Fibroblast of upper back skin (primary cell): ENCODE results near the gene HSF2.

Experiments used
- DNase-seq: peaks from one replicate; pipeline ENCODE4 v3.0.0-alpha.2; 2013

HSF2 gene

GRCh38 chr6:122400121-122400450 is 634 bp downstream of the HSF2 start:
- no peak for DNase-seq

- no peak for DNase-seq
These were observed 1.1 kb downstream of the HSF2 start for GRCh38 chr6:122400462-122401089.

- DNase-seq = no peak
These were observed 1.7 kb downstream of the HSF2 start for GRCh38 chr6:122401104-122401503.

GRCh38 chr6:122404444-122404843 is 5.0 kb downstream of the HSF2 start:
- DNase-seq = no peak

- DNase-seq = no peak
These were observed 6.0 kb downstream of the HSF2 start for GRCh38 chr6:122405417-122405816.

GRCh38 chr6:122406187-122406586 is 6.7 kb downstream of the HSF2 start:
- DNase-seq = no peak

- no peak for DNase-seq
These were observed 8.3 kb downstream of the HSF2 start for GRCh38 chr6:122407712-122408111.

- DNase-seq = no peak
These were observed 8.8 kb downstream of the HSF2 start for GRCh38 chr6:122408240-122408639.

- no peak for DNase-seq
These were observed 9.4 kb downstream of the HSF2 start for GRCh38 chr6:122408702-122409458.

- DNase-seq = no peak
These were observed 12.5 kb downstream of the HSF2 start for GRCh38 chr6:122412001-122412400.

GRCh38 chr6:122416825-122417224 is 17.4 kb downstream of the HSF2 start:
- no peak for DNase-seq

GRCh38 chr6:122422003-122422402 is 22.6 kb downstream of the HSF2 start:
- no peak for DNase-seq

- DNase-seq = no peak
These were observed 23.3 kb downstream of the HSF2 start for GRCh38 chr6:122422614-122423267.

GRCh38 chr6:122423734-122424133 is 24.3 kb downstream of the HSF2 start:
- no peak for DNase-seq

GRCh38 chr6:122426597-122426996 is 27.1 kb downstream of the HSF2 start:
- DNase-seq = no peak

GRCh38 chr6:122428781-122429180 is 29.3 kb downstream of the HSF2 start:
- DNase-seq = peak; percentile 34

- DNase-seq = no peak
These were observed 29.9 kb downstream of the HSF2 start for GRCh38 chr6:122429323-122429722.

GRCh38 chr6:122431780-122432179 is 32.3 kb downstream of the HSF2 start:
- no peak for DNase-seq

- peak; percentile 27 for DNase-seq
These were observed 33.4 kb downstream of the HSF2 start for GRCh38 chr6:122432816-122433215.

- DNase-seq = no peak
These were observed 39.5 kb downstream of the HSF2 start for GRCh38 chr6:122438975-122439374.

- no peak for DNase-seq
These were observed 45.8 kb downstream of the HSF2 start for GRCh38 chr6:122445274-122445673.

- no peak for DNase-seq
These were observed 49.6 kb downstream of the HSF2 start for GRCh38 chr6:122449069-122449468.

GRCh38 chr6:122452509-122452908 is 53.1 kb downstream of the HSF2 start:
- no peak for DNase-seq

- no peak for DNase-seq
These were observed 55.2 kb downstream of the HSF2 start for GRCh38 chr6:122454673-122455072.
